ENCODE measurements around the gene TUBB2A.

Gene TUBB2A

DNA sequence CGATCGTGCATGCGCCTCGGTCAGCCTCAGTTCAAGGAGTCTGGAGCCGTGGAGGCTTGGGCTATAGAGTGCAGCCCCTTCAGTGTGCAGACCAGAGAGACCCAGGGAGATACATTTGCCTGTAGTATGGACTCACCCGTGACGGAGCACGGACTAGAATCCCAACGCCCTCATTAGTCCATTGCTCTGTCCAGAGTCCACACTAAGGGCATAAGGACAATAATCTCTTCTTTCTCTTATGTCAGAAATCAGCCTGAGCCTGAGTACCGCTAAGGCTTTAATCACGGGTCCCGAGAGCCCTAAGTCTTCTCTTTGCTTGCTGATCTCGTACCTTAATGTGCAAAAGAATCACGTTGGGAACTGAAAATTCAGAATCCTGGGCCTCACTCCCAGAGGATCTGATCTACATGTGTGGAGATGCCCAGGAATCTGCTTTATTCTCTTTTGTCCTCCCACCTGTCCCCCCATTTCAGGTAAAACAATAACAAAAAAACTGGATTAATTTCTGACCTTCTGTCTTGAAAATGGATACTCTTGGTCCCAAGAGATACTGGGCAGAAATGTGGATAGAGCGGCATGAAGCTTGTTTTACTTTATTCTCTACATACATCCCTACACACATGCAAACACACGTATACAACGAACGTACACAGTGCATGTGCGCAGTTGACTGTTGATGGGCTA is 38.2 kb downstream of the TUBB2A start:
- DNase-seq (ENCODE audit: low read depth), result no peak

DNA sequence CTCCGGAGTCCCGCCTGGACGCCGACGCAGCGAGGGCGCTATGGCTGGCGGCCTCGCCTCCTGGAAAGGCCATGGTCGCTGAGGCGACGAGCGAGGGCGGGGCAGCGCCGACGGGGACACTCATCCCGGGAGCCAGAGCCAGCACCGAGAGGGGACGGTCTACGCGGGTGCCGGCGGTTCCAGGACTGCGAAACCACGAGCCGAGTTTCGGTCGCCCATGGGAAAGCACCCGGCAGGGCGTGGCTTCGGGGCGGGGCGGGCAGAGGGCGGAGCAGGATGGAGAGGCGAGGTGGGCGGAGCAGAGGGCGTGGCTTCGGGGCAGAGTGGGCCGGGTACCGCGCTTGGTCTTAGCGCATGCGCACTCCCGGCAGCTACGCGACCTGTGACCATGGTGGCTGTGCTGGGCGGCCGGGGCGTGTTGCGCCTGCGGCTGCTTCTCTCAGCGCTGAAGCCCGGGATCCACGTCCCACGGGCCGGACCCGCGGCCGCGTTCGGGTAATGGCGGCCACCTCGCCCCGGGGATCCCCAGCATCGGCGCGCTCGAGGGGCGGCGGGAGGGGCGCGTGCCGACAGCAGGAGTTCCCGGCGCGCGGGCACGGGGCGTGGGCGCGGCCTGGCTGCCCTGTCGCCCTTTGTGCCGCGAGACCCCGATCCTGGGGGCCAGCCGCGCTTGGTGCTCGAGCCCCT is 38.8 kb downstream of the TUBB2A start, which contains the start of gene BPHL:
BPHL (plus strand) TSS at position 359 of the 687 bp plus-strand sequence; CDS start at position 389, 30 bp downstream.
- peak; percentile 65 for DNase-seq (ENCODE audit: low read depth)

DNA sequence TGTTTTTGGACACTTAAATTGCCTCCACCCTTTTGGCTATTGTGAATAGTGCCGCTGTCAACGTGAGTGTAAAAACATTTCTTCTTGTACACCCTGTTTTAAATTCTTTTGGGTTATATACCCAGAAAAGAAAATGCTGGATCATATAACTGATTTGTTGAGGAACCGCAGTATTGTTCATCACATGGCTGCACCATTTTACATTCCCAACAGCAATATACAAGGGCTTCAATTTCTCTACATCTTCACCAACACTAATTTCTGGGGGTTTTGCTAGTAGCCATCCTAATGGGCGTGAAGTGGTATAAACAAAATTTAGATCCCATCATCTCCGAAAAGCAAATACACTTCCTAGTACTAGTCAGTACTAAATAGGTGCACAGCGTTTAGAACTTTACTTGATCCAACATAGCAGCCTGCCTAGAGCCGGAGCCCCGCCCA is 39.4 kb downstream of the TUBB2A start:
- no peak for DNase-seq (ENCODE audit: low read depth)

DNA sequence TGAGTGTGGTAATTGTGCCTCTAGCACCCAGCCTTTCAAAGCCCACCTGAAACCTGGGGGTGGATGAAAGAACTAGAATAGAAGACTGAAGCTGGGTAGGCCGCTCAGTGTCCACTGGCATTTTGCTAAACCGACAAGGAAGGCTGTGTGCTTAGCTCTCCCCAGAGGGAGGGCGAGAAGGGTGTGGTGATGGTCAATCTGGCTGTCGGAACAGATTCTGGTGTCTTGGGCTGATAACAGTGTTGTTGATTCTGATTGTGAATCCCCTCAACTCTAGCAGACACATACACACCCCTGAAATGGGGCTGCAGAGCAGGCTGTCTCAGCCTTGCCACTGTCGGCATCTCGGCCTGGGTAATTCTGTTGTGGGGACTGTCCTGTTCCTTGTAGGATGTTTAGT is 43.0 kb downstream of the TUBB2A start:
- no peak for DNase-seq (ENCODE audit: low read depth)

DNA sequence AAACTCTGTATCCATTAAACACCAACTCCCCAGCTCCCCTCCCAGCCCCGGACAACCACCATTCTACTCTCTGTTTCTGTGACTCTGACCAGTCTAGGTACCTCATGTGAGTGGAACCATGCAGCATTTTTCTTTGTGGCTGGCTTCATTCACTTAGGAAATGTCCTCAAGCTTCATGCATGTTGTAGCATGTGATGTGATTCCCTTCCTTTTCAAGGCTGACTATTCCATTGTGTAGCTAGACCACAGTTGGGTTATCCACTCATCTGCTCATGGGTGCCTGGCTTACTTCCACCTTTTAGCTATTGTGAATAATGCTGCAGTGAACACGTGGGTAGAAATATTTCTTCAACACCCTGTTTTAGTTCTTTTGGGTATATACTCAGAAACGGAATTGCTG is 47.6 kb downstream of the TUBB2A start:
- no peak for DNase-seq (ENCODE audit: low read depth)

DNA sequence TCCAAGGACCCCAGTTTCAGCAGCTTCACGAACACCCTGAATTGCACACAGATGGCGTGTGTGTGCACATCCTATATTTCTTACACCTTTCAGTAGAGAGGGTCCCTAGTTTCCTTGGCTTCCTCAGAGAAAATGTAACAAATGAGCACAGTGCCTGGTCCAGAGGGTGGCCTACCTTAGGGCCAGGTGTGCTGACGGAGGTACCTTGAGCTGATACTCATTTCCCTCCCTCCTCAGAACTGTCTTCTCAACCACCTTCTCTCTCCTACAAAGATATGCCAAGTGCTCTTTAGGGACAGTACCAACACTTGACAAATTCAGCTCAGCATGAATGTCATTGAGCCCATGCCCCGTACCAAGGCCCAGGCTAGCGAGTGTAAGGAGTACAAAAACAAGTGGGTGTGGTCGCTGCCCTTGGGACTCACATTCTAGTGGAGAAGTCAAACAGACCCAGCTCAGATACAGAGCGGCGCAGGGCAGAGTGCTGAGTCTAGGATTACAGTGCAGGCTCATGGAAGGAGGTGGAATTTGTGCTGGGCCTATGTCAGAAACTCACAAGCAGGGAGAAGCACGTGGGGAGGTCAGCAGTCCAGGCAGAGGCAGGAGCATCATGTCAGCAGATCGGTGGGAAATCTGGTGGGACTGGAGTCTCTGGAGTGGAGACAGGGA is 48.5 kb downstream of the TUBB2A start:
- DNase-seq (ENCODE audit: low read depth), result no peak
